ENCODE data around the gene CD2.

The CD2 gene

GRCh38 chr1:116771997-116772647 lies 17.9 kb downstream of the CD2 start:
- TF ChIP-seq EZH2 (IDR thresholded peaks at IDR 0.05; ENCODE audit: borderline replicate concordance, low read depth, low read length, severe bottlenecking) = no peak
- no peak for TF ChIP-seq CTCF (IDR thresholded peaks at IDR 0.05; ENCODE audit: borderline replicate concordance, extremely low read depth, low read length, poor library complexity, severe bottlenecking)
- H3K9me3 ChIP-seq (ENCODE audit: insufficient read depth, low read length, severe bottlenecking) = peaks cover 4% of the 10 kb centered on the region
- no peak overlapping the region for H2AFZ ChIP-seq (ENCODE audit: low read depth, low read length)
- no peaks in the 10 kb centered on the region for H3K27me3 ChIP-seq (ENCODE audit: insufficient read depth, low read length, poor library complexity)
- no peak for DNase-seq
- H3K4me3 ChIP-seq (ENCODE audit: low read depth in 1 of 2, low read length in 2 of 2) = no peak overlapping the region
- H3K27ac ChIP-seq (ENCODE audit: low read length) = peak overlapping the region; percentile 86
- H3K36me3 ChIP-seq (ENCODE audit: insufficient read depth, low read length) = no peaks in the 10 kb centered on the region
- H3K79me2 ChIP-seq (ENCODE audit: insufficient read depth, low read length) = no peaks in the 10 kb centered on the region
- ATAC-seq (ENCODE audit: insufficient read depth, low read depth) = no peak
- H4K20me1 ChIP-seq (ENCODE audit: insufficient read depth, low read length) = no peaks in the 10 kb centered on the region
- no peak overlapping the region for H3K4me2 ChIP-seq (ENCODE audit: insufficient read depth, low read length)
- H3K4me1 ChIP-seq (ENCODE audit: insufficient read depth, low read length) = peaks cover 65% of the 10 kb centered on the region
- no peak overlapping the region for H3K9ac ChIP-seq (ENCODE audit: low read depth, low read length)

- no peak for ATAC-seq (ENCODE audit: insufficient read depth, low read depth)
- Histone ChIP-seq H3K79me2 (ENCODE audit: insufficient read depth, low read length) (no peaks in the 10 kb centered on the region), H3K4me1 (ENCODE audit: insufficient read depth, low read length) (peaks cover 65% of the 10 kb centered on the region), H3K9ac (ENCODE audit: low read depth, low read length) (no peak overlapping the region), H2AFZ (ENCODE audit: low read depth, low read length) (no peak overlapping the region), H3K27ac (ENCODE audit: low read length) (peak overlapping the region; percentile 86), H3K36me3 (ENCODE audit: insufficient read depth, low read length) (no peaks in the 10 kb centered on the region), H3K27me3 (ENCODE audit: insufficient read depth, low read length, poor library complexity) (no peaks in the 10 kb centered on the region), H3K4me3 (ENCODE audit: low read depth in 1 of 2, low read length in 2 of 2) (no peak overlapping the region), H4K20me1 (ENCODE audit: insufficient read depth, low read length) (no peaks in the 10 kb centered on the region), H3K9me3 (ENCODE audit: insufficient read depth, low read length, severe bottlenecking) (peaks cover 4% of the 10 kb centered on the region), H3K4me2 (ENCODE audit: insufficient read depth, low read length) (no peak overlapping the region)
- DNase-seq = no peak
- TF ChIP-seq EZH2 (IDR thresholded peaks at IDR 0.05; ENCODE audit: borderline replicate concordance, low read depth, low read length, severe bottlenecking) (no peak), CTCF (IDR thresholded peaks at IDR 0.05; ENCODE audit: borderline replicate concordance, extremely low read depth, low read length, poor library complexity, severe bottlenecking) (no peak)
Measured at GRCh38 chr1:116772648-116773045, 18.4 kb downstream of the CD2 start.

- TF ChIP-seq EZH2 (IDR thresholded peaks at IDR 0.05; ENCODE audit: borderline replicate concordance, low read depth, low read length, severe bottlenecking) (no peak), CTCF (IDR thresholded peaks at IDR 0.05; ENCODE audit: borderline replicate concordance, extremely low read depth, low read length, poor library complexity, severe bottlenecking) (no peak)
- peaks cover 4% of the 10 kb centered on the region for H3K9me3 ChIP-seq (ENCODE audit: insufficient read depth, low read length, severe bottlenecking)
- peaks cover 55% of the 10 kb centered on the region for H3K4me1 ChIP-seq (ENCODE audit: insufficient read depth, low read length)
- DNase-seq (no peak), ATAC-seq (ENCODE audit: insufficient read depth, low read depth) (no peak)
- H4K20me1 ChIP-seq (ENCODE audit: insufficient read depth, low read length) = no peaks in the 10 kb centered on the region
- no peaks in the 10 kb centered on the region for H3K36me3 ChIP-seq (ENCODE audit: insufficient read depth, low read length)
- no peak overlapping the region for H3K4me2 ChIP-seq (ENCODE audit: insufficient read depth, low read length)
- H3K4me3 ChIP-seq (ENCODE audit: low read depth in 1 of 2, low read length in 2 of 2) = no peak overlapping the region
- no peak overlapping the region for H3K9ac ChIP-seq (ENCODE audit: low read depth, low read length)
- no peaks in the 10 kb centered on the region for H3K27me3 ChIP-seq (ENCODE audit: insufficient read depth, low read length, poor library complexity)
- no peak overlapping the region for H2AFZ ChIP-seq (ENCODE audit: low read depth, low read length)
- H3K27ac ChIP-seq (ENCODE audit: low read length) = peak overlapping the region; percentile 25; the same call in 1 of the 2 replicates
- no peaks in the 10 kb centered on the region for H3K79me2 ChIP-seq (ENCODE audit: insufficient read depth, low read length)
Measured at GRCh38 chr1:116775116-116775752, 21.0 kb downstream of the CD2 start.
